Measurements from ENCODE around the gene SLIT1.

DNA sequence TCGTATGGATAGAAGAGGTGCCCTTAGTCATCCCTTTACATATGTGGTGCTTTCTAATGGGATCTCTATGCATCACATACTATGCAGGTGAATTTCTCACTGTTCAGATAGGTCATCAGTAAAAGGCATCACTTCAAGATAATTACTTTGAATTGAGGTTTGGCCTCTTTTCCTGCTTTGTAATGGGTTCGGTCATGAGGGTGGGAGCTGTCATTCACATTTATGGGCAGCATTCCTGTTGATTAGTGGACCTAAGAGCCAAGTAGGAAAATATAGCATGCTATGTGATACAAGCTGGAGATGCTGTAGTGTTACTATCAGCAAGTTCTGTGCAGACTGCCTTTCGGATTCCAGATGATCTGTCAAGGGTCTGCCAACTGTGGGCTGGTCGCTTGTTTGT is 197.3 kb downstream of the SLIT1 start:
- TF ChIP-seq CTCF (IDR thresholded peaks at IDR 0.05) (no peak), POLR2A (IDR thresholded peaks at IDR 0.05) (no peak)

Measured in testis (tissue), 2 donors.